T-cell (primary cell): ENCODE results near the gene C1QTNF7. TPM values are rescaled to one million over a fixed set of nuclear protein-coding genes. Genes with fewer than 3 reads are reported as not detected.
A peak's percentile ranks its signal among the peaks of the same experiment; 100 is the strongest.

Experiments used
- ATAC-seq, 4 experiments: fragments of 200-7000 bp in 3 of 4; fragments of 150-1000 bp in 1 of 4; cut with Tn5 transposase; replicated peaks in 1 of 4; 1 replicate in 3 of 4; 2 replicates in 1 of 4; pipeline ENCODE4 v1.10.0; 2021; ENCODE audit warnings: moderate library complexity in 3 of 4, mild to moderate bottlenecking in 2 of 4, moderate number of reproducible peaks in 1 of 4
- CTCF ChIA-PET, 2 donors: fragments of 300-600 bp; sonication (Branson Sonifier 250); formaldehyde crosslinking; loops; one replicate each; lab custom pipeline; 2022; ENCODE audit warnings: antibody characterized with exemption in 2 of 2; lab: Charles Lee
- POLR2A ChIA-PET, 2 donors: fragments of 300-600 bp; sonication (Branson Sonifier 250); formaldehyde crosslinking; loops; one replicate each; lab custom pipeline; 2022; ENCODE audit warnings: antibody characterized with exemption in 2 of 2; lab: Charles Lee
- DNase-seq, 35 experiments: peaks; one replicate each; pipeline versions ENCODE4 v3.0.0 to v3.0.0-alpha.2; 2013 to 2023
- H3K27ac ChIP-seq: one replicate; pipeline ENCODE4 v1.5.1; 2013; ENCODE audit warnings: low read length
- H3K27me3 ChIP-seq, 2 experiments: replicated peaks in 1 of 2; 1 replicate in 1 of 2; 2 replicates in 1 of 2; pipeline versions ENCODE4 v1.6.1 to v1.7.0; 2013; ENCODE audit warnings: low read length in 1 of 2, mixed read lengths in 1 of 2; ENCODE audit not compliant: control insufficient read depth in 2 of 2, insufficient read depth in 2 of 2; ENCODE audit errors: extremely low read depth in 1 of 2
- H3K36me3 ChIP-seq, 2 donors: 1 replicate in 1 of 2; 2 replicates in 1 of 2; pipeline versions ENCODE4 v1.6.1 to v1.7.0; 2013; ENCODE audit warnings: low read length in 1 of 2; ENCODE audit not compliant: control insufficient read depth in 2 of 2, insufficient read depth in 1 of 2; ENCODE audit errors: extremely low read depth in 1 of 2
- H3K4me1 ChIP-seq, 2 experiments: 1 replicate in 1 of 2; 2 replicates in 1 of 2; pipeline versions ENCODE4 v1.6.1 to v1.7.0; 2013; ENCODE audit warnings: low read length in 2 of 2, mixed read lengths in 1 of 2; ENCODE audit not compliant: insufficient read depth in 2 of 2, control insufficient read depth in 1 of 2; ENCODE audit errors: extremely low read depth in 1 of 2
- H3K4me3 ChIP-seq, 2 donors: 1 replicate in 1 of 2; 2 replicates in 1 of 2; pipeline versions ENCODE4 v1.5.1 to v1.7.0; 2013; ENCODE audit warnings: mild to moderate bottlenecking in 2 of 2, low read length in 1 of 2, moderate library complexity in 1 of 2; ENCODE audit not compliant: control insufficient read depth in 1 of 2; ENCODE audit errors: extremely low read depth in 1 of 2
- H3K9me3 ChIP-seq: 2 replicates; pipeline ENCODE4 v1.7.0; 2013
- H3K27ac Mint-ChIP-seq, 2 donors: one replicate each; pipeline ENCODE4 v1.8.0; 2020 to 2021; ENCODE audit warnings: mild to moderate bottlenecking in 2 of 2, mixed read lengths in 2 of 2
- H3K27me3 Mint-ChIP-seq, 2 donors: one replicate each; pipeline ENCODE4 v1.8.0; 2021 to 2022; ENCODE audit warnings: mixed read lengths in 2 of 2
- H3K36me3 Mint-ChIP-seq: one replicate; pipeline ENCODE4 v1.8.0; 2021; ENCODE audit warnings: mixed read lengths
- H3K4me1 Mint-ChIP-seq, 3 donors: one replicate each; pipeline ENCODE4 v1.8.0; 2020 to 2022; ENCODE audit warnings: mixed read lengths in 3 of 3, mild to moderate bottlenecking in 1 of 3
- H3K4me3 Mint-ChIP-seq, 3 donors: one replicate each; pipeline ENCODE4 v1.8.0; 2020 to 2022; ENCODE audit warnings: mild to moderate bottlenecking in 3 of 3, mixed read lengths in 3 of 3, moderate library complexity in 3 of 3
- H3K9me3 Mint-ChIP-seq, 3 donors: one replicate each; pipeline ENCODE4 v1.8.0; 2020 to 2022; ENCODE audit warnings: mixed read lengths in 3 of 3
- WGBS: methylation state at CpG from one replicate; pipeline ENCODE4 v1.1.5; 2013; ENCODE audit warnings: missing lambda C conversion rate; ENCODE audit not compliant: insufficient coverage; 5-methylcytosine and 5-hydroxymethylcytosine counted together
- total RNA-seq, 35 experiments: library from RNA in 6 of 35; stranded (reverse) in 6 of 35; fragments of 120-200 nt in 1 of 35; gene quantifications; one replicate each; pipeline versions ENCODE4 v1.2.1 to v1.2.4 and lab custom pipeline; 2013 to 2026

Gene C1QTNF7
- total RNA-seq, 5 donors from 2014 or later (not counting 1 experiment from before 2014, with no cell fraction given) = not detected

- ATAC-seq = no peak
- ChIA-PET CTCF (interaction anchor here in 1 of 2 donors (0.6 to 1.0 kb wide), 2 partner anchors 15 to 557 kb away, joined by 3 to 4 read pairs; no protein-coding TSS in a partner anchor), POLR2A (interaction anchor here in 1 of 2 donors (0.6 kb wide), 1 partner anchor 38 kb away, joined by 6 read pairs; no protein-coding TSS in a partner anchor)
- no peak overlapping the region for H3K4me3 Mint-ChIP-seq
- H3K36me3 Mint-ChIP-seq = no peaks in the 10 kb centered on the region
- H3K9me3 Mint-ChIP-seq = no peaks in the 10 kb centered on the region
- H3K36me3 ChIP-seq = no peaks in the 10 kb centered on the region
- peak overlapping the region; percentile 75 to 81 for H3K27ac Mint-ChIP-seq
- H3K27me3 Mint-ChIP-seq = no peaks in the 10 kb centered on the region
- no CpG with 5 or more reads among the region's 4 CpGs for WGBS
- H3K4me1 ChIP-seq = peaks cover 13 to 36% of the 10 kb centered on the region in 2 experiments
- H3K4me3 ChIP-seq = no peak overlapping the region
- H3K4me1 Mint-ChIP-seq = peaks cover 47 to 68% (median 53%) of the 10 kb centered on the region in 3 donors
- H3K27me3 ChIP-seq = no peaks in the 10 kb centered on the region
- no peaks in the 10 kb centered on the region for H3K9me3 ChIP-seq
- no peak for DNase-seq
- H3K27ac ChIP-seq = no peak overlapping the region
Measured at GRCh38 chr4:15398732-15399131, 29.1 kb upstream of the C1QTNF7 start.

- peak overlapping the region in 1 of 3 donors; percentile 77 for H3K4me3 Mint-ChIP-seq
- ChIA-PET POLR2A (no interaction called here), CTCF (no interaction called here)
- 100% methylated on average over 1 of the region's 3 CpGs for WGBS
- no peaks in the 10 kb centered on the region for H3K9me3 Mint-ChIP-seq
- Histone ChIP-seq H3K27ac (no peak overlapping the region), H3K4me3 (no peak overlapping the region), H3K9me3 (no peaks in the 10 kb centered on the region), H3K4me1 (peaks cover 13 to 37% of the 10 kb centered on the region in 2 experiments), H3K27me3 (no peaks in the 10 kb centered on the region), H3K36me3 (no peaks in the 10 kb centered on the region)
- DNase-seq (no peak), ATAC-seq (no peak)
- H3K4me1 Mint-ChIP-seq = peaks cover 47 to 68% (median 53%) of the 10 kb centered on the region in 3 donors
- peak overlapping the region; percentile 61 to 85 for H3K27ac Mint-ChIP-seq
- no peaks in the 10 kb centered on the region for H3K27me3 Mint-ChIP-seq
- no peaks in the 10 kb centered on the region for H3K36me3 Mint-ChIP-seq
Measured at GRCh38 chr4:15400226-15400625, 27.6 kb upstream of the C1QTNF7 start.

GRCh38 chr4:15400981-15401671, 26.7 kb upstream of the C1QTNF7 start:
- CTCF ChIA-PET = interaction anchor here in 1 of 2 donors (1.0 kb wide), 1 partner anchor 12 kb away, joined by 3 read pairs; no protein-coding TSS in a partner anchor
- Histone ChIP-seq H3K9me3 (no peaks in the 10 kb centered on the region), H3K36me3 (no peaks in the 10 kb centered on the region), H3K4me3 (peak overlapping the region in 1 of 2 donors; percentile 15), H3K27me3 (no peaks in the 10 kb centered on the region), H3K27ac (peak overlapping the region; percentile 19), H3K4me1 (peaks cover 13 to 37% of the 10 kb centered on the region in 2 experiments)
- H3K27ac Mint-ChIP-seq = peak overlapping the region; percentile 81 to 85
- POLR2A ChIA-PET = no interaction called here
- H3K27me3 Mint-ChIP-seq = no peaks in the 10 kb centered on the region
- DNase-seq = peak in 27 of 35 experiments; percentile 5 to 46 (median 20)
- no peaks in the 10 kb centered on the region for H3K9me3 Mint-ChIP-seq
- H3K4me3 Mint-ChIP-seq = peak overlapping the region; percentile 48 to 77 (median 62)
- WGBS = 0% methylated on average over 3 of the region's 9 CpGs
- no peaks in the 10 kb centered on the region for H3K36me3 Mint-ChIP-seq
- H3K4me1 Mint-ChIP-seq = peaks cover 47 to 72% (median 56%) of the 10 kb centered on the region in 3 donors
- ATAC-seq = peak; percentile 78 to 90 (median 84)

- peak overlapping the region; percentile 81 to 85 for H3K27ac Mint-ChIP-seq
- Histone ChIP-seq H3K27me3 (no peaks in the 10 kb centered on the region), H3K4me1 (peaks cover 13 to 37% of the 10 kb centered on the region in 2 experiments), H3K4me3 (no peak overlapping the region), H3K36me3 (no peaks in the 10 kb centered on the region), H3K27ac (peak overlapping the region; percentile 19), H3K9me3 (no peaks in the 10 kb centered on the region)
- WGBS = no CpG with 5 or more reads among the region's 2 CpGs
- no peaks in the 10 kb centered on the region for H3K27me3 Mint-ChIP-seq
- POLR2A ChIA-PET = no interaction called here
- CTCF ChIA-PET = no interaction called here
- H3K4me1 Mint-ChIP-seq = peaks cover 45 to 69% (median 53%) of the 10 kb centered on the region in 3 donors
- no peaks in the 10 kb centered on the region for H3K36me3 Mint-ChIP-seq
- peak overlapping the region in 2 of 3 donors; percentile 10 to 77 for H3K4me3 Mint-ChIP-seq
- ATAC-seq (no peak), DNase-seq (no peak)
- H3K9me3 Mint-ChIP-seq = no peaks in the 10 kb centered on the region
Measured at GRCh38 chr4:15402146-15402545, 25.7 kb upstream of the C1QTNF7 start.

- Histone ChIP-seq H3K36me3 (no peaks in the 10 kb centered on the region), H3K9me3 (no peaks in the 10 kb centered on the region), H3K27ac (no peak overlapping the region), H3K27me3 (no peaks in the 10 kb centered on the region), H3K4me1 (peaks cover 13 to 37% of the 10 kb centered on the region in 2 experiments), H3K4me3 (no peak overlapping the region)
- WGBS = 100% methylated on average over 1 of the region's 2 CpGs
- ATAC-seq (no peak), DNase-seq (no peak)
- ChIA-PET POLR2A (no interaction called here), CTCF (no interaction called here)
- no peaks in the 10 kb centered on the region for H3K27me3 Mint-ChIP-seq
- H3K4me1 Mint-ChIP-seq = peaks cover 45 to 65% (median 52%) of the 10 kb centered on the region in 3 donors
- peak overlapping the region in 1 of 3 donors; percentile 51 for H3K4me3 Mint-ChIP-seq
- no peaks in the 10 kb centered on the region for H3K9me3 Mint-ChIP-seq
- peak overlapping the region; percentile 3 to 40 for H3K27ac Mint-ChIP-seq
- no peaks in the 10 kb centered on the region for H3K36me3 Mint-ChIP-seq
Measured at GRCh38 chr4:15402974-15403373, 24.9 kb upstream of the C1QTNF7 start.

- 95% methylated on average over 3 of the region's 4 CpGs for WGBS
- H3K4me1 Mint-ChIP-seq = peaks cover 38 to 51% (median 43%) of the 10 kb centered on the region in 3 donors
Measured at GRCh38 chr4:15405018-15405417, 22.8 kb upstream of the C1QTNF7 start.

More at GRCh38 chr4:15405018-15405417, 22.8 kb upstream of the C1QTNF7 start:
- Mint-ChIP-seq H3K36me3 (no peaks in the 10 kb centered on the region), H3K27ac (no peak overlapping the region), H3K9me3 (no peaks in the 10 kb centered on the region), H3K27me3 (no peaks in the 10 kb centered on the region), H3K4me3 (no peak overlapping the region)
- H3K36me3 ChIP-seq = no peaks in the 10 kb centered on the region
- no peak overlapping the region for H3K27ac ChIP-seq
- no peaks in the 10 kb centered on the region for H3K9me3 ChIP-seq
- H3K4me1 ChIP-seq = peaks cover 11 to 32% of the 10 kb centered on the region in 2 experiments
- no peak overlapping the region for H3K4me3 ChIP-seq
- no peak for DNase-seq
- ATAC-seq = no peak
- ChIA-PET POLR2A (interaction anchor here in 1 of 2 donors (0.6 kb wide), 1 partner anchor 406 kb away, joined by 3 read pairs; no protein-coding TSS in a partner anchor), CTCF (no interaction called here)
- H3K27me3 ChIP-seq = no peaks in the 10 kb centered on the region
